Kidney (tissue), 14 donors: ENCODE measurements around the gene PSTK. TPM values are rescaled to one million over a fixed set of nuclear protein-coding genes. Genes with fewer than 3 reads are reported as not detected.

Experiments
- DNase-seq, 5 donors: peaks; one replicate each; pipeline ENCODE4 v3.0.0-alpha.2; 2013 to 2020
- FAIRE-seq: peaks from 2 replicates; lab custom pipeline; 2012; peaks lifted over from hg19 to GRCh38; lab: Jason Lieb, UNC
- H3K27ac ChIP-seq, 2 donors: one replicate each; pipeline ENCODE4 v1.7.0; 2013; ENCODE audit warnings: low read depth in 2 of 2, low read length in 2 of 2, inconsistent platforms in 1 of 2
- H3K27me3 ChIP-seq: one replicate; pipeline ENCODE4 v1.7.1; 2013; ENCODE audit warnings: low read length, inconsistent platforms; ENCODE audit not compliant: control insufficient read depth, insufficient read depth
- H3K36me3 ChIP-seq, 3 donors: one replicate each; pipeline versions ENCODE4 v1.7.0 to v1.7.1; 2013; ENCODE audit warnings: low read length in 3 of 3, control low read depth in 1 of 3, inconsistent platforms in 1 of 3; ENCODE audit not compliant: insufficient read depth in 3 of 3, control insufficient read depth in 2 of 3
- H3K4me1 ChIP-seq, 3 donors: one replicate each; pipeline versions ENCODE4 v1.7.0 to v1.7.1; 2013; ENCODE audit warnings: low read length in 3 of 3, inconsistent platforms in 1 of 3, low read depth in 1 of 3; ENCODE audit not compliant: control insufficient read depth in 2 of 3, insufficient read depth in 2 of 3
- H3K4me3 ChIP-seq, 3 donors: one replicate each; pipeline versions ENCODE4 v1.7.0 to v1.8.1; 2013; ENCODE audit warnings: low read length in 3 of 3, control low read depth in 1 of 3, inconsistent platforms in 1 of 3
- H3K9ac ChIP-seq, 3 donors: one replicate each; pipeline versions ENCODE4 v1.7.0 to v1.7.1; 2013; ENCODE audit warnings: low read length in 3 of 3, control low read depth in 1 of 3, inconsistent platforms in 1 of 3
- H3K9me3 ChIP-seq, 3 donors: one replicate each; pipeline versions ENCODE4 v1.7.0 to v1.7.1; 2013; ENCODE audit warnings: low read length in 3 of 3, control low read depth in 1 of 3, inconsistent platforms in 1 of 3; ENCODE audit not compliant: control insufficient read depth in 2 of 3, insufficient read depth in 1 of 3
- intact Hi-C: fragments of 100-400 bp; cut with DNase I; formaldehyde crosslinking; loops from one replicate; pipeline ENCODE4 v1.11.1; 2022
- polyA plus RNA-seq: library from polyadenylated mRNA; stranded (reverse); fragments of 350-450 nt; fragmentation: Illumina TruSeq; extraction: RNeasy Lipid Tissue Mini Kit (QIAGEN cat#74804); gene quantifications from one replicate; pipeline ENCODE4 v1.2.3, GENCODE V29; 2014; ENCODE audit warnings: low read depth, low replicate concordance; ENCODE audit not compliant: insufficient read depth
- total RNA-seq: library from RNA; stranded (reverse); fragmentation: NEBNext Ultra II Directional; extraction: Animal tissue kit (Norgen Biotek cat#: 25700); gene quantifications from one replicate; pipeline ENCODE4 v1.2.1, GENCODE V29; 2021
- TF ChIP-seq, protein P1 (sequence below): IDR thresholded peaks from 3 replicates; pipeline ENCODE4 v1.5.1; 2012; ENCODE audit warnings: mild to moderate bottlenecking, moderate library complexity, borderline replicate concordance; ENCODE audit not compliant: insufficient read depth; ENCODE audit errors: extremely low read depth
- donor health status: control.
- donor health status: control.
- donor health status: control.
- donor health status: control.
- donor health status: control.
- donor health status: DM: yes; HTN: yes; CAD: no.
- donor health status: Normal renal cell carcinoma (clear cell type).

PSTK gene
- total and polyA plus RNA-seq, 2 donors from 2014 or later: 4.3 to 4.7 TPM

DNA sequence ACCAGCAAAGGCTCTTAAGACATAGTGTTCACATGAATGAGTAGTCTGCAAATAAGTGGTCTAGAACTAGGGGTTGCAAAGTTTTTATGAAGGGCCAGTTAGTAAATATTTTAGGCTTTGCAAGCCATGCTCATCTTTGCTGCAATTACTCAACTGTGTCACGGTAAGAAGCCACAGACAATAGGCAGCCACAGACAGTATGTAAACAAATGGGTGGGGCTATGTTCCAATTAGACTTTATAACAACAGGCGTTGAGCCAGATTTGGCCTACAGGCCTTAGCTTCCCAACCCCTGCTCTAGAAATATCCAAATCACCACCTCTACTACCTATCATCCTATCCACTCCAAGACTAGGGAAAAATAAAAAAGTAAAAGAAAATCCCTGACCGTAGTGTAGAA is 19.1 kb downstream of the PSTK start:
- H3K27me3 ChIP-seq: no peaks in the 10 kb centered on the region
- peaks cover 0 to 9% (median 0%) of the 10 kb centered on the region in 3 donors for H3K4me1 ChIP-seq
- FAIRE-seq: no peak
- H3K9ac ChIP-seq: no peak overlapping the region
- no peak for DNase-seq
- no peak overlapping the region for H3K27ac ChIP-seq
- peaks cover 4 to 14% (median 9%) of the 10 kb centered on the region in 3 donors for H3K36me3 ChIP-seq
- TF ChIP-seq, protein P1, sequence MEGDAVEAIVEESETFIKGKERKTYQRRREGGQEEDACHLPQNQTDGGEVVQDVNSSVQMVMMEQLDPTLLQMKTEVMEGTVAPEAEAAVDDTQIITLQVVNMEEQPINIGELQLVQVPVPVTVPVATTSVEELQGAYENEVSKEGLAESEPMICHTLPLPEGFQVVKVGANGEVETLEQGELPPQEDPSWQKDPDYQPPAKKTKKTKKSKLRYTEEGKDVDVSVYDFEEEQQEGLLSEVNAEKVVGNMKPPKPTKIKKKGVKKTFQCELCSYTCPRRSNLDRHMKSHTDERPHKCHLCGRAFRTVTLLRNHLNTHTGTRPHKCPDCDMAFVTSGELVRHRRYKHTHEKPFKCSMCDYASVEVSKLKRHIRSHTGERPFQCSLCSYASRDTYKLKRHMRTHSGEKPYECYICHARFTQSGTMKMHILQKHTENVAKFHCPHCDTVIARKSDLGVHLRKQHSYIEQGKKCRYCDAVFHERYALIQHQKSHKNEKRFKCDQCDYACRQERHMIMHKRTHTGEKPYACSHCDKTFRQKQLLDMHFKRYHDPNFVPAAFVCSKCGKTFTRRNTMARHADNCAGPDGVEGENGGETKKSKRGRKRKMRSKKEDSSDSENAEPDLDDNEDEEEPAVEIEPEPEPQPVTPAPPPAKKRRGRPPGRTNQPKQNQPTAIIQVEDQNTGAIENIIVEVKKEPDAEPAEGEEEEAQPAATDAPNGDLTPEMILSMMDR: no peak
- H3K9me3 ChIP-seq: no peaks in the 10 kb centered on the region
- no peak overlapping the region for H3K4me3 ChIP-seq
- intact Hi-C loops: no loop called here

DNA sequence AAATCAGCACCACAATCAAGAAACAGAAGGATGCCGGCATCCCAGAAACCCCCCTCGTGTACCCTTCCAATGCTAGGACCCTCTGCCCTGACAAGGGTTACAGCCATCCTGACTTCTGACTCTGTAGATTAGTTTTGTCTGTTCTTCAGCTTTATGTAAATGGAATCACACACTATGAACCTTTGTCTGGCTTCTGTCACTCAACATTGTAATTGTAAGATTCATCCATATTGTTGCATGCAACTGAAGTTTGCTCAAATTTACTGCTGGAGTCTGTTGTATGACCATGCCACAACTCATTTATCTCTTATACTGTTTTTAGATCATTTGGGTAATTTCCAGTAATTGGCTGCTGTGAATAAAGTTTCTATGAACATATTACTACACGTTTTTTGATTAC is 20.0 kb downstream of the PSTK start:
- H3K9ac ChIP-seq: no peak overlapping the region
- no peaks in the 10 kb centered on the region for H3K9me3 ChIP-seq
- no peak for FAIRE-seq
- no peak overlapping the region for H3K4me3 ChIP-seq
- H3K27ac ChIP-seq: no peak overlapping the region
- H3K36me3 ChIP-seq: peaks cover 4 to 7% (median 5%) of the 10 kb centered on the region in 3 donors
- no peaks in the 10 kb centered on the region for H3K27me3 ChIP-seq
- DNase-seq: no peak
- intact Hi-C loops: no loop called here
- peaks cover 0 to 9% (median 0%) of the 10 kb centered on the region in 3 donors for H3K4me1 ChIP-seq
- TF ChIP-seq, protein P1: no peak

DNA sequence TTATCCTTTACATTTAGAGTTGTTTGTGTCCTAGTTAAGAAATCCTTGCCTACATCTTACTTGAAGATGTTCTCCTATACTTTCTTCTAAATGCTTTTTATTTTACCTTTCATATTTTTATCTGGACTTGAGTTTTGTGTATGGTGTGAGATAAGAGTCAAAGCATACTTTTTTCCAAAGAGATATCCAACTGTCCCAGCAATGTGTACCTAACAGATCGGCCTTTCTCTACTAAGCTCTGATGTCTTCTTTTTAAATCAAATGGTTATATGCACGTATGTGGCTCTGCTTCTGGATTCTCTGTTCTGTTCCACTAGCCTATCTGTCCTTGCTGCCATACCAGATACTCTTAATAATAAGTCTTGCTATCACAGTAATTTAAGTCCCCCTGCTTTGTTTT is 21.2 kb downstream of the PSTK start:
- FAIRE-seq (no peak), DNase-seq (no peak)
- Histone ChIP-seq H3K36me3 (peaks cover 0 to 2% (median 0%) of the 10 kb centered on the region in 3 donors), H3K9ac (no peak overlapping the region), H3K9me3 (no peaks in the 10 kb centered on the region), H3K27ac (no peak overlapping the region), H3K4me1 (peaks cover 0 to 10% (median 0%) of the 10 kb centered on the region in 3 donors), H3K27me3 (no peaks in the 10 kb centered on the region), H3K4me3 (no peak overlapping the region)
- intact Hi-C loops: no loop called here
- TF ChIP-seq, protein P1: no peak

DNA sequence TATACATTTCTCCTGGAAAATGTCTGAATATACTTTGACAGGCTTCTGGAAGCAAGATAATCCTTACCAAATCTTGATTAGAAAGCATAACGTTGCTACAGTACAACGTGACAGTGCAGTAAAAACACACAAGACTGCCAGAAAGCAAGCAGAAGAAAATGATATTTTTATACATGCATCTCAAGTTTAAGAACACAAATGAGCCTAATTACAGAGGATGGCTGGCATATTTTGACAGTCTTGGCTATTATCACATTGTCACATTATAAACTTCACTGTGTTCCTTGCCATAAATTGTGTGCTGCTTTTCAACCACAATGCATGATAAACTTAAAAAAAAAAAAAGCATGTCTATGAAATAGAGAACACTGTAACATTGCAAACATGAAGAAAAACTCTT is 24.1 kb downstream of the PSTK start:
- FAIRE-seq (no peak), DNase-seq (no peak)
- TF ChIP-seq, protein P1: no peak
- no peaks in the 10 kb centered on the region for H3K36me3 ChIP-seq
- peaks cover 0 to 13% (median 0%) of the 10 kb centered on the region in 3 donors for H3K4me1 ChIP-seq
- no peak overlapping the region for H3K27ac ChIP-seq
- H3K4me3 ChIP-seq: no peak overlapping the region
- no peaks in the 10 kb centered on the region for H3K27me3 ChIP-seq
- intact Hi-C loops: no loop called here
- no peaks in the 10 kb centered on the region for H3K9me3 ChIP-seq
- H3K9ac ChIP-seq: no peak overlapping the region
